NB4 (cell line): ENCODE data around the gene PSMD7.
"Not testable (repeated sequence)": the region's sequence is repeated elsewhere in the genome, so short reads cannot be mapped to it uniquely, and the experiment has no call there.

Experiments
- MAX ChIP-seq: IDR thresholded peaks from 2 replicates; pipeline ENCODE4 v1.6.1; 2011; ENCODE audit warnings: low read depth, low read length
- MYC ChIP-seq: IDR thresholded peaks from 2 replicates; pipeline ENCODE4 v1.6.1; 2011; ENCODE audit warnings: low read depth, low read length
- POLR2A ChIP-seq: IDR thresholded peaks from 2 replicates; pipeline ENCODE4 v1.6.1; 2011; ENCODE audit warnings: mild to moderate bottlenecking; ENCODE audit not compliant: insufficient read length; ENCODE audit errors: extremely low read depth
- TF ChIP-seq, protein P1 (sequence below): IDR thresholded peaks from one replicate; pipeline ENCODE4 v1.5.1; 2012; ENCODE audit warnings: low read depth, low read length

DNA sequence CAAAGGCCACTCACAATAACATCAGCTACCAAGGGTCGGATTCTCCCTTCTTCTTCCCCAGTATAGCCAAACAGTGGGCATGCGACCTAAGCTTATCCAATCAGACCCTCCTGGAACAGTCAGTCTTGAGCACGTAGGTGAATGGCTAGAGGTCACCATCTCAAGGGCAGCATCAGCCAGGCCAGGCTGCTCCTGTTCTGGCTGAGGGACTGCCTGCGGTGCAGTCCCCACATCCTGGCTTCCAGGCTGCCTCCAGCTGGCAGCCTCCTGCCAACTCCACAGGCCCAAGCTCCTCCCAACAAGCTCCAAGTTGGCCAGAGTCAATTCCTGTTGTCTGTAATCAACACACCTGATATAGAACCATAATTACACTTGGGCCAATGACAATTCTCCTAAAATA, 56.4 kb downstream of the PSMD7 start:
- TF ChIP-seq, protein P1, sequence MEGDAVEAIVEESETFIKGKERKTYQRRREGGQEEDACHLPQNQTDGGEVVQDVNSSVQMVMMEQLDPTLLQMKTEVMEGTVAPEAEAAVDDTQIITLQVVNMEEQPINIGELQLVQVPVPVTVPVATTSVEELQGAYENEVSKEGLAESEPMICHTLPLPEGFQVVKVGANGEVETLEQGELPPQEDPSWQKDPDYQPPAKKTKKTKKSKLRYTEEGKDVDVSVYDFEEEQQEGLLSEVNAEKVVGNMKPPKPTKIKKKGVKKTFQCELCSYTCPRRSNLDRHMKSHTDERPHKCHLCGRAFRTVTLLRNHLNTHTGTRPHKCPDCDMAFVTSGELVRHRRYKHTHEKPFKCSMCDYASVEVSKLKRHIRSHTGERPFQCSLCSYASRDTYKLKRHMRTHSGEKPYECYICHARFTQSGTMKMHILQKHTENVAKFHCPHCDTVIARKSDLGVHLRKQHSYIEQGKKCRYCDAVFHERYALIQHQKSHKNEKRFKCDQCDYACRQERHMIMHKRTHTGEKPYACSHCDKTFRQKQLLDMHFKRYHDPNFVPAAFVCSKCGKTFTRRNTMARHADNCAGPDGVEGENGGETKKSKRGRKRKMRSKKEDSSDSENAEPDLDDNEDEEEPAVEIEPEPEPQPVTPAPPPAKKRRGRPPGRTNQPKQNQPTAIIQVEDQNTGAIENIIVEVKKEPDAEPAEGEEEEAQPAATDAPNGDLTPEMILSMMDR: not testable (repeated sequence)
- not testable (repeated sequence) for TF ChIP-seq POLR2A, MAX, MYC
